Adrenal gland (tissue), 5 donors: ENCODE results near the gene ZNF521.

Experiments used
- POLR2A ChIP-seq, 2 donors: fragments of 450-650 bp; IDR thresholded peaks; one replicate each; pipeline ENCODE4 v1.6.1; 2017; ENCODE audit warnings: antibody characterized with exemption in 2 of 2, mild to moderate bottlenecking in 2 of 2, moderate library complexity in 1 of 2
- TF ChIP-seq, protein P1 (sequence below), 6 experiments: fragments of 450-650 bp in 4 of 6; fragments of 200-600 bp in 2 of 6; sonication (generic) in 1 of 6; IDR thresholded peaks; 1 replicate in 5 of 6; 2 replicates in 1 of 6; pipeline versions ENCODE4 v1.5.1 to v1.8.0; 2016 to 2021; ENCODE audit warnings: antibody characterized with exemption in 6 of 6, mild to moderate bottlenecking in 2 of 6, moderate library complexity in 1 of 6
- donor health status: DM: no; HTN: no; CAD: no.

- TF ChIP-seq, protein P1, sequence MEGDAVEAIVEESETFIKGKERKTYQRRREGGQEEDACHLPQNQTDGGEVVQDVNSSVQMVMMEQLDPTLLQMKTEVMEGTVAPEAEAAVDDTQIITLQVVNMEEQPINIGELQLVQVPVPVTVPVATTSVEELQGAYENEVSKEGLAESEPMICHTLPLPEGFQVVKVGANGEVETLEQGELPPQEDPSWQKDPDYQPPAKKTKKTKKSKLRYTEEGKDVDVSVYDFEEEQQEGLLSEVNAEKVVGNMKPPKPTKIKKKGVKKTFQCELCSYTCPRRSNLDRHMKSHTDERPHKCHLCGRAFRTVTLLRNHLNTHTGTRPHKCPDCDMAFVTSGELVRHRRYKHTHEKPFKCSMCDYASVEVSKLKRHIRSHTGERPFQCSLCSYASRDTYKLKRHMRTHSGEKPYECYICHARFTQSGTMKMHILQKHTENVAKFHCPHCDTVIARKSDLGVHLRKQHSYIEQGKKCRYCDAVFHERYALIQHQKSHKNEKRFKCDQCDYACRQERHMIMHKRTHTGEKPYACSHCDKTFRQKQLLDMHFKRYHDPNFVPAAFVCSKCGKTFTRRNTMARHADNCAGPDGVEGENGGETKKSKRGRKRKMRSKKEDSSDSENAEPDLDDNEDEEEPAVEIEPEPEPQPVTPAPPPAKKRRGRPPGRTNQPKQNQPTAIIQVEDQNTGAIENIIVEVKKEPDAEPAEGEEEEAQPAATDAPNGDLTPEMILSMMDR (IDR thresholded peaks at IDR 0.05), result no peak
- TF ChIP-seq POLR2A (IDR thresholded peaks at IDR 0.05), result no peak
Observed at GRCh38 chr18:25077944-25078723, 273.8 kb downstream of the ZNF521 start.
